ENCODE data around the gene C10orf95.

Gene C10orf95

DNA sequence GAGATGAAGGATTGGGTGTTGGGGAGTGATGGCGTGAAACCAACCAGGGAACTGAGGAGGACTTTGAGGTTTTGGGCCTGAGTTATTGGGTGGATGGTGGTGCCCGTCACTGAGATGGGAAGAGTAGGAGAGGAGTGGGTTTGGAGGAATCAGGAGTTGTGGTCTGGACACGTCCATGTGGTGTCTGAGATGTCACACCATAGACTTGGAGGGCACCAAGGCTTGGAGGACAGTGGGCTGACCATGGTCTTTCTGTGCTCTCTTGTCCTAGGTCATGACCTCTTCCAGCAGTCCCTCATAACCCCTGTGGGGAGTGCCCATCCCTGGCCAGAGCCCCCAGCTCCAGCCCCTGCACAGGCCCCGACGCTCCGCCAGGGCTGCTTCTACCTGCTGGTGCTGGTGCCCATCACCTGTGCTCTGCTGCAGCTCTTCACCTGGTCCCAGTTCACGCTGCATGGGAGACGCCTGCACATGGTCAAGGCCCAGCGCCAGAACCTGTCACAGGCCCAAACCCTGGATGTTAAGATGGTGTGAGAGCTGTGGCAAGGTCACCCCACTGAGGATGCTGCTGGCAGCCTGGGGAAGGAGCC is 24.2 kb upstream of the C10orf95 start:
- TF ChIP-seq, protein P1, sequence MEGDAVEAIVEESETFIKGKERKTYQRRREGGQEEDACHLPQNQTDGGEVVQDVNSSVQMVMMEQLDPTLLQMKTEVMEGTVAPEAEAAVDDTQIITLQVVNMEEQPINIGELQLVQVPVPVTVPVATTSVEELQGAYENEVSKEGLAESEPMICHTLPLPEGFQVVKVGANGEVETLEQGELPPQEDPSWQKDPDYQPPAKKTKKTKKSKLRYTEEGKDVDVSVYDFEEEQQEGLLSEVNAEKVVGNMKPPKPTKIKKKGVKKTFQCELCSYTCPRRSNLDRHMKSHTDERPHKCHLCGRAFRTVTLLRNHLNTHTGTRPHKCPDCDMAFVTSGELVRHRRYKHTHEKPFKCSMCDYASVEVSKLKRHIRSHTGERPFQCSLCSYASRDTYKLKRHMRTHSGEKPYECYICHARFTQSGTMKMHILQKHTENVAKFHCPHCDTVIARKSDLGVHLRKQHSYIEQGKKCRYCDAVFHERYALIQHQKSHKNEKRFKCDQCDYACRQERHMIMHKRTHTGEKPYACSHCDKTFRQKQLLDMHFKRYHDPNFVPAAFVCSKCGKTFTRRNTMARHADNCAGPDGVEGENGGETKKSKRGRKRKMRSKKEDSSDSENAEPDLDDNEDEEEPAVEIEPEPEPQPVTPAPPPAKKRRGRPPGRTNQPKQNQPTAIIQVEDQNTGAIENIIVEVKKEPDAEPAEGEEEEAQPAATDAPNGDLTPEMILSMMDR (IDR thresholded peaks at IDR 0.05; ENCODE audit: insufficient read depth, missing control alignments): no peak
- FAIRE-seq: no peak
- no peak for DNase-seq (ENCODE audit: insufficient read length, low spot score)

DNA sequence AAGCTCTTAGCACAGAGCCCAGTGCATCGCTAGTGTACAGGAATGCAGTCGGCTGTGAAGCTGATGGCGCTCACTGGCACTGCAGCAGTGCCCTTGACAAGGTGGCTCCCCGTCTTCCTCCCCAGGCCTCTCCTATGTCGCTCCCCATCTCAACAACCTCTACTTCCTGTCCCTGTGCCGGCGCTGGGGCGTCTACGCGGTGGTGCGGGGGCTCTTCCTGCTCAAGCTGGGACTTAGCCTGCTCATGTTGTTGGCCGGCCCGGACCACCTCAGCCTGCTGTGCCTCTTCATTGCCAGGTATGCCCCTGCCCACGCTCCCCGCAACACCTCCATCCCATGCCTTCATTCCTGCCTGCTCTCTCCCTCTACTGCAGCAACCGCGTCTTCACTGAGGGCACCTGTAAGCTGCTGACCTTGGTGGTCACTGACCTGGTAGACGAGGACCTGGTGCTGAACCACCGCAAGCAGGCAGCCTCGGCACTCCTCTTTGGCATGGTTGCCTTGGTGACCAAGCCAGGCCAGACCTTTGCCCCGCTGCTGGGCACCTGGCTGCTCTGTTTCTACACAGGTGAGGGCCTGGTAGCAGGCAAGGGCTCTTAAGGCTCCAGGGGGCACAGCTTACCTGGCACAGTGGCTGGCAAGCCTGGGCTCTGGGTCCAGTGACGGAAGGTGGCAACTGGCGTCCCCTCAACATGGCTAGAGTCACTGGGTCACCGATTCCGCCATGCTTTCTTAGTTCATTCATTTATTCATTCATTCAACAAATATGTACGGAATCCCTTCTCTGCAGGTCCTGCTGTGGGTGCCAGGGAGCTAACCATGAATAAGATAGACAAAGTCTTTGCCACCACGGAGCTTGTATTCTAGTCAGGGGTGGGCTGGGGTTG is 22.3 kb upstream of the C10orf95 start:
- no peak for FAIRE-seq
- TF ChIP-seq, protein P1 (IDR thresholded peaks at IDR 0.05; ENCODE audit: insufficient read depth, missing control alignments): no peak
- no peak for DNase-seq (ENCODE audit: insufficient read length, low spot score)

DNA sequence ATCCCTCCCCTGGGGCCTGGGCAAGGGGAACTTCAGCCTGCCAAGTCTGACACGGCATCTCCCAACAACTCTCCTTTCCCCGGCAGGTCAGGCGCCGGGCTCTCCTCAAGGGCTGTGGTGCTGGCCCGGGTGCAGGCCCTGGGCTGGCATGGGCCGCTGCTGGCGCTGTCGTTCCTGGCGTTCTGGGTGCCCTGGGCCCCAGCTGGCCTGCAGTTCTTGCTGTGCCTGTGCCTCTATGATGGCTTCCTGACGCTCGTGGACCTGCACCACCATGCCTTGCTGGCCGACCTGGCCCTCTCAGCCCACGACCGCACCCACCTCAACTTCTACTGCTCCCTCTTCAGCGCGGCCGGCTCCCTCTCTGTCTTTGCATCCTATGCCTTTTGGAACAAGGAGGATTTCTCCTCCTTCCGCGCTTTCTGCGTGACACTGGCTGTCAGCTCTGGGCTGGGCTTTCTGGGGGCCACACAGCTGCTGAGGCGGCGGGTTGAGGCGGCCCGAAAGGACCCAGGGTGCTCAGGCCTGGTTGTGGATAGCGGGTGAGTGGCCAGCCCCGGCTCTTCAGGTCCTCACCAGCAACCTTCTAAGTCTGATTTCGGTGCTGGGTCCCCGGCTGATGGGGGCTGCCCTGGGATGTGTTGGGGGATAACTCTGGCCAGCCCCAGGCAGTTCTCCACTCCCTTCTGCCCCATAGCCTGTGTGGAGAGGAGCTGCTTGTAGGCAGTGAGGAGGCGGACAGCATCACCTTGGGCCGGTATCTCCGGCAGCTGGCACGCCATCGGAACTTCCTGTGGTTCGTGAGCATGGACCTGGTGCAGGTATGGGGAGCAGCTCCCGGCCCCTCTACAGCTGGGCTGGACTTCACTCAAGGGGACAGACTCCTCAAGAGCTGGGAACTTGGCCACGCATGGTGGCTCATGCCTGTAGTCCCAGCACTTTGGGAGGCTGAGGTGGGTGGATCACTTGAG is 19.5 kb upstream of the C10orf95 start:
- TF ChIP-seq, protein P1 (IDR thresholded peaks at IDR 0.05; ENCODE audit: insufficient read depth, missing control alignments): no peak
- FAIRE-seq: no peak
- no peak for DNase-seq (ENCODE audit: insufficient read length, low spot score)

DNA sequence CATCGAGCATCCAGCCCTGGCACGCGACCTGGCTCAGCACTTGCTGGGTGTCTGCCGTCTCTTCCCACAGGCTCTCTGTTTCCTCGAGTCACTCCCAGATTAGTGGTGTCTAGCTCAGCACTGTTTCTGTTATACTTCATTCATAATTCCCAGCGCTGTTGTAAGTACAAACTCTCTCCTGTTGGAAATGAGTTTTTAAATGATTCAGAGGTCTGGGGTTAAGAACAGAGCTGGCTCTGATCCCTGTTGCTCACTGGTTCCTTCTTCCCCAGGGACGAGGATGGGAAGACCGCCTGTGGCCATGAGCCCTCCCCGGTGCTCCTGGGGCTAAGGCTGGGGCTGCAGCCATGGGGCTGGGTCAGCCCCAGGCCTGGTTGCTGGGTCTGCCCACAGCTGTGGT is 17.3 kb upstream of the C10orf95 start:
- TF ChIP-seq, protein P1 (IDR thresholded peaks at IDR 0.05; ENCODE audit: insufficient read depth, missing control alignments): no peak
- DNase-seq (ENCODE audit: insufficient read length, low spot score) (no peak), FAIRE-seq (no peak)

DNA sequence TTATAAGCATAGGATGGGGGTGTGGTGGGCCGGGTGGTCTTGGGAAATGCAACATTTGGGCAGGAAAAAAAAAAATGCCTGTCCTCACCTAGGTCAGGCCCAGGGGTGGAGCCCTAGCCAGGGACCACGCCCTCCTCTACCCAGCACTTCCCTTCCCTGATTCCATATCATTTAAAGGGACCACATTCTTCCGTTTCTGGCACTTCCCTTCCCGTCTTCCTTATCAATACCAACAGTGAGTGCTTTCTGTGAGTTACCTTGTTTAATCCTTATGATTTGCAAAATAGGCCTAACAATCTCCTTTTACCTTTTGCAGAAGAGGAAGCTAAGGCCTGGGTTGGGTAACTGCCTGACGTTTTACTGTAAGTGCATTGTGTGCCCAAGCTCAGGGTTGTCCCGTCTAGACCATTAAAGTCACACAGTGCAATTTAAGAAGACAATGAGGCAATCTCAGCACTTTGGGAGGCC is 16.7 kb upstream of the C10orf95 start:
- DNase-seq (ENCODE audit: insufficient read length, low spot score) (no peak), FAIRE-seq (no peak)
- TF ChIP-seq, protein P1 (IDR thresholded peaks at IDR 0.05; ENCODE audit: insufficient read depth, missing control alignments): no peak

DNA sequence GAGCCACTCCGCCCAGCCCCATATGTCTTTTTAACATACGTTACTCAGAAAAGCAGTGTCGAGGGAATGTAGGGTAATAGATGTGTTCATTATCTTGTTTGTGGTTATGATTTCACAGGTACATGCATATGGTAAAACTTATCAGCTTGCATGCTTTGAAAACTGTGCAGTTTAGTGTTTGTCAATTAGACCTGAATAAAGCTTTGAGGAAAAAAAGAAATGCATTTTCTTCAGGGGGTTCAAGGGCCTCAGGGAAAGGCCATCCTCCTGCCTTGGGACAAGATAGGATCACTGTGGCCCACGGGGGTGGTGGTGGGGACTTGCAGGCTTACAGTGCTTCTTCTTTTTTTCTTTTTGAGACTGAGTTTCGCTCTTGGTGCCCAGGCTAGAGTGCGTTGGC is 16.0 kb upstream of the C10orf95 start:
- FAIRE-seq: no peak

More for the DNA sequence above, 16.0 kb upstream of the C10orf95 start:
- TF ChIP-seq, protein P1 (IDR thresholded peaks at IDR 0.05; ENCODE audit: insufficient read depth, missing control alignments): no peak
- no peak for DNase-seq (ENCODE audit: insufficient read length, low spot score)

Data from D721Med (cell line).